H1 (cell line): ENCODE measurements around the gene HDAC2. TPM values are rescaled to one million over a fixed set of nuclear protein-coding genes. Genes with fewer than 3 reads are reported as not detected.

Experiments
- CTCF ChIA-PET: fragments of 300-600 bp; sonication (Branson Sonifier 250); formaldehyde crosslinking; loops from one replicate; lab custom pipeline; 2021; ENCODE audit not compliant: partially characterized antibody; lab: Charles Lee
- POLR2A ChIA-PET: fragments of 300-600 bp; sonication (Branson Sonifier 250); formaldehyde crosslinking; loops from one replicate; lab custom pipeline; 2021; ENCODE audit warnings: inconsistent platforms; ENCODE audit not compliant: partially characterized antibody; lab: Charles Lee
- DNase-seq, 2 experiments: peaks; one replicate each; pipeline versions ENCODE4 v3.0.0 to v3.0.0-alpha.2; 2010 to 2022; ENCODE audit warnings: low spot score in 2 of 2, low read depth in 1 of 2, mixed read lengths in 1 of 2
- FAIRE-seq: peaks from 2 replicates; lab custom pipeline; 2011; peaks lifted over from hg19 to GRCh38; lab: Jason Lieb, UNC
- H2AFZ ChIP-seq: 2 replicates; pipeline ENCODE4 v1.8.1; 2012; ENCODE audit warnings: low read length, inconsistent platforms
- H2AK5ac ChIP-seq: 2 replicates; pipeline ENCODE4 v1.6.1; 2013; ENCODE audit warnings: low read depth, low read length
- H2BK120ac ChIP-seq: replicated peaks from 2 replicates; pipeline ENCODE3; 2013; ENCODE audit warnings: low read depth, low read length, inconsistent platforms
- H2BK12ac ChIP-seq: 2 replicates; pipeline ENCODE4 v1.6.1; 2013; ENCODE audit warnings: low read depth, low read length
- H2BK15ac ChIP-seq: 2 replicates; pipeline ENCODE4 v1.6.1; 2013; ENCODE audit warnings: low read length
- H2BK20ac ChIP-seq: 2 replicates; pipeline ENCODE4 v1.6.1; 2013; ENCODE audit warnings: low read length
- H2BK5ac ChIP-seq: 2 replicates; pipeline ENCODE4 v1.6.1; 2013; ENCODE audit warnings: low read depth, low read length
- H3K14ac ChIP-seq: 2 replicates; pipeline ENCODE4 v1.6.1; 2013; ENCODE audit warnings: inconsistent platforms; ENCODE audit not compliant: insufficient read length
- H3K18ac ChIP-seq: 2 replicates; pipeline ENCODE4 v1.6.1; 2013; ENCODE audit warnings: low read length; ENCODE audit errors: extremely low read depth
- H3K23ac ChIP-seq: 2 replicates; pipeline ENCODE4 v1.6.1; 2013; ENCODE audit warnings: inconsistent platforms; ENCODE audit not compliant: insufficient read length
- H3K23me2 ChIP-seq: 2 replicates; pipeline ENCODE4 v1.6.1; 2013; ENCODE audit warnings: low read depth, low read length
- H3K27ac ChIP-seq: 2 replicates; pipeline ENCODE4 v1.6.1; 2011; ENCODE audit warnings: low read depth, low read length, inconsistent platforms
- H3K27me3 ChIP-seq, 4 experiments: replicated peaks in 1 of 4; 1 replicate in 1 of 4; 2 replicates in 3 of 4; pipeline versions ENCODE4 v1.6.1 to v1.8.1; 2011 to 2013; ENCODE audit warnings: low read length in 3 of 4, mild to moderate bottlenecking in 3 of 4, inconsistent platforms in 2 of 4, mixed read lengths in 2 of 4, moderate library complexity in 1 of 4; ENCODE audit not compliant: control insufficient read depth in 3 of 4, insufficient read depth in 3 of 4; ENCODE audit errors: extremely low read depth in 1 of 4
- H3K36me3 ChIP-seq, 4 experiments: 2 replicates each; pipeline versions ENCODE4 v1.6.1 to v1.8.1; 2011 to 2013; ENCODE audit warnings: mild to moderate bottlenecking in 4 of 4, low read length in 3 of 4, moderate library complexity in 2 of 4, control low read depth in 1 of 4, inconsistent platforms in 1 of 4; ENCODE audit not compliant: insufficient read depth in 4 of 4, control insufficient read depth in 2 of 4
- H3K4ac ChIP-seq: replicated peaks from 2 replicates; pipeline ENCODE3; 2013; ENCODE audit warnings: low read length, low read depth, mixed read lengths, inconsistent platforms; ENCODE audit not compliant: insufficient read length
- H3K4me1 ChIP-seq, 4 experiments: replicated peaks in 1 of 4; 1 replicate in 1 of 4; 2 replicates in 3 of 4; pipeline versions ENCODE4 v1.6.1 to v1.8.1; 2011 to 2013; ENCODE audit warnings: low read length in 3 of 4, inconsistent platforms in 2 of 4, mixed read lengths in 1 of 4; ENCODE audit not compliant: insufficient read depth in 4 of 4, control insufficient read depth in 3 of 4
- H3K4me2 ChIP-seq, 2 experiments: 2 replicates each; pipeline versions ENCODE4 v1.6.1 to v1.8.1; 2011 to 2013; ENCODE audit warnings: low read depth in 2 of 2, low read length in 2 of 2, control low read depth in 1 of 2, inconsistent platforms in 1 of 2, mild to moderate bottlenecking in 1 of 2; ENCODE audit not compliant: insufficient read depth in 1 of 2
- H3K4me3 ChIP-seq, 4 experiments: fragments of 200-600, 300-600 bp in 1 of 4; sonication (generic), shearing (Covaris generic), sonication (Bioruptor Twin) in 1 of 4; 2 replicates each; pipeline versions ENCODE4 v1.5.1 to v1.8.1; 2011 to 2016; ENCODE audit warnings: low read length in 4 of 4, low read depth in 3 of 4, control low read depth in 2 of 4, inconsistent platforms in 2 of 4, mild to moderate bottlenecking in 2 of 4, mixed read lengths in 1 of 4, moderate library complexity in 1 of 4; ENCODE audit not compliant: insufficient read depth in 2 of 4; ENCODE audit errors: extremely low read depth in 1 of 4
- H3K56ac ChIP-seq: replicated peaks from 2 replicates; pipeline ENCODE3; 2013; ENCODE audit warnings: low read depth, mild to moderate bottlenecking, mixed read lengths, low read length, inconsistent platforms; ENCODE audit not compliant: insufficient read length
- H3K79me1 ChIP-seq: 2 replicates; pipeline ENCODE4 v1.6.1; 2013; ENCODE audit warnings: low read depth, low read length, control low read depth
- H3K79me2 ChIP-seq, 2 experiments: 2 replicates each; pipeline versions ENCODE4 v1.6.1 to v1.8.1; 2012 to 2013; ENCODE audit warnings: low read length in 2 of 2, mild to moderate bottlenecking in 2 of 2, inconsistent platforms in 1 of 2; ENCODE audit not compliant: insufficient read depth in 2 of 2, control insufficient read depth in 1 of 2
- H3K9ac ChIP-seq, 4 experiments: replicated peaks in 1 of 4; 1 replicate in 1 of 4; 2 replicates in 3 of 4; pipeline versions ENCODE4 v1.6.1 to v1.8.1; 2011 to 2013; ENCODE audit warnings: low read depth in 3 of 4, low read length in 3 of 4, control low read depth in 2 of 4, mild to moderate bottlenecking in 2 of 4, moderate library complexity in 2 of 4, inconsistent platforms in 1 of 4; ENCODE audit errors: extremely low read depth in 1 of 4
- H3K9me3 ChIP-seq, 2 experiments: 2 replicates each; pipeline versions ENCODE4 v1.6.1 to v1.8.1; 2012 to 2013; ENCODE audit warnings: mild to moderate bottlenecking in 2 of 2, moderate library complexity in 2 of 2, control low read depth in 1 of 2, inconsistent platforms in 1 of 2, low read depth in 1 of 2, low read length in 1 of 2, mixed read lengths in 1 of 2; ENCODE audit not compliant: insufficient read depth in 2 of 2
- H4K20me1 ChIP-seq, 2 experiments: replicated peaks in 1 of 2; 2 replicates each; pipeline versions ENCODE3 to v1.8.1; 2011 to 2013; ENCODE audit warnings: inconsistent platforms in 2 of 2, low read length in 2 of 2, mild to moderate bottlenecking in 1 of 2; ENCODE audit not compliant: insufficient read depth in 2 of 2, control insufficient read depth in 1 of 2
- H4K5ac ChIP-seq: 2 replicates; pipeline ENCODE4 v1.6.1; 2013; ENCODE audit warnings: low read length, low read depth, mixed read lengths, inconsistent platforms; ENCODE audit not compliant: insufficient read length
- H4K8ac ChIP-seq: 2 replicates; pipeline ENCODE4 v1.8.0; 2013; ENCODE audit warnings: mild to moderate bottlenecking, moderate library complexity, low read length, inconsistent platforms; ENCODE audit not compliant: insufficient read depth; ENCODE audit errors: extremely low read depth
- H4K91ac ChIP-seq: replicated peaks from 2 replicates; pipeline ENCODE3; 2013; ENCODE audit warnings: low read length, mixed read lengths, inconsistent platforms; ENCODE audit not compliant: insufficient read length
- BCL11A ChIP-seq, 2 experiments: IDR thresholded peaks; one replicate each; pipeline ENCODE4 v1.6.1; 2011; ENCODE audit warnings: low read depth in 2 of 2, low read length in 2 of 2, mild to moderate bottlenecking in 2 of 2
- CREB1 ChIP-seq: IDR thresholded peaks from 2 replicates; pipeline ENCODE4 v1.6.1; 2012; ENCODE audit warnings: inconsistent platforms
- CTBP2 ChIP-seq: IDR thresholded peaks from 2 replicates; pipeline ENCODE4 v1.7.0; 2011; ENCODE audit warnings: borderline replicate concordance, mild to moderate bottlenecking, moderate library complexity, mixed read lengths, low read length; ENCODE audit not compliant: insufficient read depth, insufficient read length
- EZH2 ChIP-seq: fragments of 200-600 bp; sonication (generic); IDR thresholded peaks from 2 replicates; pipeline ENCODE4 v1.7.1; 2012; ENCODE audit warnings: low read depth, mild to moderate bottlenecking, moderate library complexity, low read length, inconsistent platforms; ENCODE audit not compliant: severe bottlenecking
- JUND ChIP-seq: IDR thresholded peaks from 2 replicates; pipeline ENCODE4 v1.6.1; 2011; ENCODE audit warnings: mild to moderate bottlenecking, improper control_type of control experiment, low read length
- KDM5A ChIP-seq: fragments of 200-600 bp; IDR thresholded peaks from 2 replicates; pipeline ENCODE4 v1.7.1; 2012; ENCODE audit warnings: mild to moderate bottlenecking, low read length, inconsistent platforms, mixed read lengths
- NRF1 ChIP-seq: IDR thresholded peaks from 2 replicates; pipeline ENCODE4 v1.6.1; 2011; ENCODE audit warnings: mild to moderate bottlenecking, low read depth, low read length, improper control_type of control experiment
- POLR2AphosphoS5 ChIP-seq: IDR thresholded peaks from 2 replicates; pipeline ENCODE4 v1.6.1; 2011; ENCODE audit warnings: low read depth, low read length
- POU5F1 ChIP-seq: IDR thresholded peaks from 2 replicates; pipeline ENCODE4 v1.6.1; 2011; ENCODE audit warnings: low read depth, mild to moderate bottlenecking, low read length, moderate library complexity
- SAP30 ChIP-seq: fragments of 300-600 bp; sonication (generic); IDR thresholded peaks from 2 replicates; pipeline ENCODE4 v1.7.1; 2012; ENCODE audit warnings: low read length, moderate library complexity, mild to moderate bottlenecking, inconsistent platforms; ENCODE audit not compliant: insufficient read depth, insufficient replicate concordance
- SRF ChIP-seq: IDR thresholded peaks from 2 replicates; pipeline ENCODE4 v1.6.1; 2011; ENCODE audit warnings: mild to moderate bottlenecking, low read depth, low read length, moderate library complexity
- TAF1 ChIP-seq: IDR thresholded peaks from 2 replicates; pipeline ENCODE4 v1.6.1; 2011; ENCODE audit warnings: mild to moderate bottlenecking, low read depth, low read length
- polyA plus RNA-seq, 7 experiments: library from polyadenylated mRNA; depleted of rRNA in 3 of 7; stranded (reverse) in 5 of 7; unstranded in 2 of 7; fragments of >200 nt in 5 of 7; fragments of 200-250 nt in 2 of 7; gene quantifications; 1 replicate in 5 of 7; 2 replicates in 1 of 7; 4 replicates in 1 of 7; pipeline versions ENCODE4 v1.2.1 to v1.2.3, GENCODE V29; 2011 to 2013; ENCODE audit warnings: missing spikeins in 2 of 7, mixed read lengths in 2 of 7
- total RNA-seq: library from RNA; stranded (reverse); fragmentation: NEBNext Ultra II Directional; extraction: Animal tissue kit (Norgen Biotek cat#: 25700); gene quantifications from 2 replicates; pipeline ENCODE4 v1.2.1, GENCODE V29; 2021
- TF ChIP-seq, protein P1 (sequence below): IDR thresholded peaks from 2 replicates; pipeline ENCODE4 v1.6.1; 2011; ENCODE audit warnings: low read length, improper control_type of control experiment

The HDAC2 gene
- total and polyA plus RNA-seq, 2 of the 8 experiments (the other 6 are each of a cell fraction or from before 2014, with no cell fraction given) = 323 to 374 TPM

DNA sequence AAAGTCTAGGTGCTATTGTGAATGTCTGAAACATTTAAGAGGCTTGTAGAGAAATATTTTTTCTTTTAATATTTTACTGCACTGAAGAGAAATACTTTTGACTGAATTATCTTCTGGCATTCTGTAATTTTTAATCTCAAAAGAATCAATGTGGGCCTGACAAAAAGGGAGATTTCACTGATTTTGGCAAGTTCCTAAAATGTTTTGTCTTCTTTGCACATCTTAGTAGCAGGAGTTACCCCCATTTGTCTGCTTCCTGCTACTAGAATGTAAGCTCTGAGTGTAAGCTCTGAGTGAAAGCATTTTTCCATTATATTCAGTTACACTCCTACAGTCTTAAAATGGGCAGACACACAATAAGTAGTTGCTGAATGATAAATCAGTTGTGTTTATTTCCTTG is 31.1 kb downstream of the HDAC2 start:
- Histone ChIP-seq H3K27ac (no peak overlapping the region), H3K56ac (no peak overlapping the region), H3K27me3 (no peaks in the 10 kb centered on the region), H4K8ac (no peak overlapping the region), H3K18ac (no peak overlapping the region), H3K79me2 (no peaks in the 10 kb centered on the region), H3K4me1 (no peaks in the 10 kb centered on the region), H2BK120ac (no peak overlapping the region), H3K14ac (no peak overlapping the region), H4K20me1 (peaks cover 2% of the 10 kb centered on the region in 2 experiments), H3K9me3 (no peaks in the 10 kb centered on the region), H3K4ac (no peak overlapping the region), H4K91ac (no peak overlapping the region), H2BK15ac (no peak overlapping the region), H3K79me1 (no peaks in the 10 kb centered on the region), H3K36me3 (peaks cover 0 to 62% (median 44%) of the 10 kb centered on the region in 4 experiments; a peak in 6 of 8 replicates), H3K4me2 (no peak overlapping the region), H3K23ac (no peak overlapping the region), H3K4me3 (no peak overlapping the region), H2BK20ac (no peak overlapping the region), H3K23me2 (no peaks in the 10 kb centered on the region), H2BK12ac (no peak overlapping the region), H2AFZ (no peak overlapping the region), H2AK5ac (no peak overlapping the region), H2BK5ac (no peak overlapping the region), H4K5ac (no peak overlapping the region), H3K9ac (no peak overlapping the region)
- ChIA-PET CTCF (no interaction called here), POLR2A (interaction anchor here (0.6 to 1.4 kb wide), 2 partner anchors 11 to 843 kb away, joined by 3 to 4 read pairs; no protein-coding TSS in a partner anchor)
- FAIRE-seq (no peak), DNase-seq (no peak)
- TF ChIP-seq, protein P1, sequence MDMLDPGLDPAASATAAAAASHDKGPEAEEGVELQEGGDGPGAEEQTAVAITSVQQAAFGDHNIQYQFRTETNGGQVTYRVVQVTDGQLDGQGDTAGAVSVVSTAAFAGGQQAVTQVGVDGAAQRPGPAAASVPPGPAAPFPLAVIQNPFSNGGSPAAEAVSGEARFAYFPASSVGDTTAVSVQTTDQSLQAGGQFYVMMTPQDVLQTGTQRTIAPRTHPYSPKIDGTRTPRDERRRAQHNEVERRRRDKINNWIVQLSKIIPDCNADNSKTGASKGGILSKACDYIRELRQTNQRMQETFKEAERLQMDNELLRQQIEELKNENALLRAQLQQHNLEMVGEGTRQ = no peak
- TF ChIP-seq CREB1 = no peak
- no peak for TF ChIP-seq CTBP2
- no peak for TF ChIP-seq NRF1
- no peak for TF ChIP-seq KDM5A
- no peak for TF ChIP-seq SRF
- TF ChIP-seq EZH2 = no peak
- TF ChIP-seq POU5F1 = no peak
- no peak for TF ChIP-seq JUND
- no peak for TF ChIP-seq TAF1
- TF ChIP-seq POLR2AphosphoS5 = no peak
- no peak for TF ChIP-seq BCL11A (IDR thresholded peaks at IDR 0.05; ENCODE audit: low read depth in 2 of 2, low read length in 2 of 2)
- TF ChIP-seq SAP30 = no peak
